HepG2 (cell line): ENCODE results near the gene MEPE. TPM values are rescaled to one million over a fixed set of nuclear protein-coding genes. Genes with fewer than 3 reads are reported as not detected.

Experiments
- ATAC-seq: fragments of 200-7000 bp; cut with Tn5 transposase; 3 replicates; pipeline ENCODE4 v1.9.1; 2020; ENCODE audit warnings: mild to moderate bottlenecking, moderate library complexity
- BruUV-seq: library from RNA; stranded (reverse); fragments of 400-500 nt; replicated peaks from 2 replicates; lab custom pipeline; 2021; lab: Mats Ljungman, UMichigan
- CTCF ChIA-PET: fragments of 300-600 bp; formaldehyde crosslinking; extraction: SDS; loops from one replicate; lab custom pipeline; 2021; ENCODE audit warnings: low total read pairs, inconsistent platforms, low intra/inter-chr PET ratio; lab: Yijun Ruan, JAX
- POLR2A ChIA-PET: fragments of 350-600 bp; sonication (Branson Sonifier 250); formaldehyde crosslinking; loops from one replicate; lab custom pipeline; 2020; ENCODE audit warnings: antibody characterized with exemption, inconsistent platforms; lab: Yijun Ruan, JAX
- DNase-seq: peaks from one replicate; pipeline ENCODE4 v3.0.0-alpha.2; 2015; ENCODE audit warnings: low spot score
- FAIRE-seq: peaks from 3 replicates; lab custom pipeline; 2011; peaks lifted over from hg19 to GRCh38; lab: Jason Lieb, UNC
- H2AFZ ChIP-seq: one replicate; pipeline ENCODE4 v1.6.1; 2011; ENCODE audit warnings: low read length, inconsistent platforms
- H3K27ac ChIP-seq: fragments of 300-600 bp; 3 replicates; pipeline ENCODE4 v1.8.0; 2011; ENCODE audit warnings: mixed run types, mild to moderate bottlenecking, mixed read lengths, low read length, inconsistent platforms; ENCODE audit not compliant: insufficient read depth; ENCODE audit errors: extremely low read length
- H3K27me3 ChIP-seq, 2 experiments: fragments of 200-600 bp in 1 of 2; 2 replicates in 1 of 2; 3 replicates in 1 of 2; pipeline versions ENCODE4 v1.6.0 to v1.8.0; 2011; ENCODE audit warnings: low read length in 2 of 2, mild to moderate bottlenecking in 2 of 2, moderate library complexity in 2 of 2, inconsistent platforms in 1 of 2; ENCODE audit not compliant: insufficient read depth in 2 of 2, control insufficient read depth in 1 of 2
- H3K36me3 ChIP-seq, 2 experiments: fragments of 200-600 bp in 1 of 2; replicated peaks in 1 of 2; 2 replicates in 1 of 2; 3 replicates in 1 of 2; pipeline versions ENCODE4 v1.5.1 to v1.8.0; 2011; ENCODE audit warnings: low read length in 2 of 2, inconsistent platforms in 1 of 2; ENCODE audit not compliant: insufficient read depth in 2 of 2, control insufficient read depth in 1 of 2
- H3K4me1 ChIP-seq: 2 replicates; pipeline ENCODE4 v1.5.1; 2012; ENCODE audit warnings: low read length, inconsistent platforms; ENCODE audit not compliant: insufficient read depth
- H3K4me2 ChIP-seq: 2 replicates; pipeline ENCODE4 v1.6.0; 2011; ENCODE audit warnings: low read depth, low read length, inconsistent platforms
- H3K4me3 ChIP-seq, 3 experiments: fragments of 200-600 bp in 1 of 3; sonication (generic), shearing (Covaris generic) in 1 of 3; replicated peaks in 1 of 3; 2 replicates each; pipeline ENCODE4 v1.5.1; 2011 to 2016; ENCODE audit warnings: low read length in 3 of 3, inconsistent platforms in 2 of 3, low read depth in 2 of 3, mild to moderate bottlenecking in 2 of 3, control low read depth in 1 of 3, mixed read lengths in 1 of 3; ENCODE audit not compliant: insufficient read depth in 1 of 3
- H3K79me2 ChIP-seq: one replicate; pipeline ENCODE4 v1.6.1; 2011; ENCODE audit warnings: low read length, inconsistent platforms; ENCODE audit not compliant: insufficient read depth
- H3K9ac ChIP-seq: 2 replicates; pipeline ENCODE4 v1.6.0; 2011; ENCODE audit warnings: mild to moderate bottlenecking, low read depth, low read length, inconsistent platforms; ENCODE audit not compliant: insufficient read depth
- H3K9me3 ChIP-seq: 2 replicates; pipeline ENCODE4 v1.5.1; 2012; ENCODE audit warnings: mild to moderate bottlenecking, low read length
- H4K20me1 ChIP-seq: 2 replicates; pipeline ENCODE4 v1.6.0; 2011; ENCODE audit warnings: inconsistent platforms, mild to moderate bottlenecking, low read length, moderate library complexity; ENCODE audit not compliant: insufficient read depth
- CREB1 ChIP-seq, 2 experiments: fragments of 450-650 bp in 1 of 2; IDR thresholded peaks; 2 replicates each; pipeline ENCODE4 v1.6.1; 2016 to 2017; ENCODE audit warnings: control low read depth in 1 of 2, mild to moderate bottlenecking in 1 of 2, missing compliant biosample characterization in 1 of 2, missing genetic modification characterization in 1 of 2
- KLF15 ChIP-seq: sonication (generic); formaldehyde crosslinking; IDR thresholded peaks from 2 replicates; pipeline ENCODE4 v1.8.1; 2023; ENCODE audit warnings: borderline replicate concordance, mild to moderate bottlenecking, inconsistent platforms, missing genetic modification reagents, mixed read lengths
- MED8 ChIP-seq: sonication (generic); formaldehyde crosslinking; IDR thresholded peaks from 2 replicates; pipeline ENCODE4 v1.8.1; 2023; ENCODE audit warnings: mild to moderate bottlenecking, missing genetic modification reagents; ENCODE audit not compliant: insufficient replicate concordance
- ZNF350 ChIP-seq: sonication (generic); formaldehyde crosslinking; IDR thresholded peaks from 2 replicates; pipeline ENCODE4 v1.4.0; 2020; ENCODE audit warnings: mild to moderate bottlenecking, low read depth, missing genetic modification reagents, borderline replicate concordance
- ZNF430 ChIP-seq: sonication (generic); formaldehyde crosslinking; IDR thresholded peaks from 2 replicates; pipeline ENCODE4 v1.9.0; 2021; ENCODE audit warnings: mild to moderate bottlenecking, missing genetic modification reagents
- WGBS: methylation state at CpG from one replicate; pipeline ENCODE4 v1.1.6; 2017; ENCODE audit warnings: low lambda C conversion rate; 5-methylcytosine and 5-hydroxymethylcytosine counted together
- in situ Hi-C: cut with HindIII; loops from 2 replicates; pipeline ENCODE4 v1.10.0; 2017; ENCODE audit warnings: low pct_unique_long_range_greater_than_20kb; ENCODE audit not compliant: extremely low pct_ligation_motif_present
- intact Hi-C: fragments of 100-400 bp; cut with micrococcal nuclease; formaldehyde crosslinking; loops from one replicate; pipeline ENCODE4 v1.10.0; 2022; ENCODE audit not compliant: unreplicated experiment
- polyA plus RNA-seq, 8 experiments: library from polyadenylated mRNA; depleted of rRNA in 3 of 8; stranded (reverse) in 7 of 8; unstranded in 1 of 8; fragments of >200 nt; fragmentation: Illumina TruSeq in 4 of 8; extraction: Trizol in 4 of 8; gene quantifications; 2 replicates each; pipeline versions ENCODE4 v1.2.1 to v1.2.3, GENCODE V29; 2011 to 2016; ENCODE audit warnings: low read depth in 4 of 8, missing spikeins in 1 of 8, mixed read lengths in 1 of 8; ENCODE audit not compliant: insufficient read depth in 1 of 8
- total RNA-seq, 5 experiments: library from RNA; depleted of rRNA; stranded (reverse); fragments of >200 nt; fragmentation: Illumina TruSeq; extraction: Trizol; gene quantifications; 2 replicates each; pipeline ENCODE4 v1.2.3, GENCODE V29; 2016; ENCODE audit warnings: low read depth in 1 of 5
- TF ChIP-seq, protein P1 (sequence below): sonication (generic); formaldehyde crosslinking; IDR thresholded peaks from 2 replicates; pipeline ENCODE4 v1.5.1; 2020; ENCODE audit warnings: mild to moderate bottlenecking, missing genetic modification reagents
- TF ChIP-seq, protein P2 (sequence below): sonication (generic); formaldehyde crosslinking; IDR thresholded peaks from 2 replicates; pipeline ENCODE4 v1.4.0; 2020; ENCODE audit warnings: missing genetic modification reagents, mild to moderate bottlenecking, borderline replicate concordance

The MEPE gene
- total and polyA plus RNA-seq, 2 of the 13 experiments (the other 11 are each of a cell fraction or from before 2014, with no cell fraction given), result 0.04 TPM; not detected in 1

DNA sequence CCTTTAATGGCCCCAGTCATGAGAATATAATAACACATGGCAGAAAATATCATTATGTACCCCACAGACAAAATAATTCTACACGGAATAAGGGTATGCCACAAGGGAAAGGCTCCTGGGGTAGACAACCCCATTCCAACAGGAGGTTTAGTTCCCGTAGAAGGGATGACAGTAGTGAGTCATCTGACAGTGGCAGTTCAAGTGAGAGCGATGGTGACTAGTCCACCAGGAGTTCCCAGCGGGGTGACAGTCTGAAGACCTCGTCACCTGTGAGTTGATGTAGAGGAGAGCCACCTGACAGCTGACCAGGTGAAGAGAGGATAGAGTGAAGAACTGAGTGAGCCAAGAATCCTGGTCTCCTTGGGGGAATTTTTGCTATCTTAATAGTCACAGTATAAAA is 13.5 kb downstream of the MEPE start:
- Histone ChIP-seq H3K4me2 (no peak overlapping the region), H3K4me3 (no peak overlapping the region), H2AFZ (no peak overlapping the region), H3K27ac (no peak overlapping the region), H3K27me3 (peaks cover 0 to 29% of the 10 kb centered on the region in 2 experiments; a peak in 2 of 5 replicates), H3K79me2 (no peaks in the 10 kb centered on the region), H3K36me3 (no peaks in the 10 kb centered on the region), H3K4me1 (peaks cover 15% of the 10 kb centered on the region), H3K9me3 (no peaks in the 10 kb centered on the region), H3K9ac (no peak overlapping the region), H4K20me1 (no peaks in the 10 kb centered on the region)
- TF ChIP-seq, protein P1, sequence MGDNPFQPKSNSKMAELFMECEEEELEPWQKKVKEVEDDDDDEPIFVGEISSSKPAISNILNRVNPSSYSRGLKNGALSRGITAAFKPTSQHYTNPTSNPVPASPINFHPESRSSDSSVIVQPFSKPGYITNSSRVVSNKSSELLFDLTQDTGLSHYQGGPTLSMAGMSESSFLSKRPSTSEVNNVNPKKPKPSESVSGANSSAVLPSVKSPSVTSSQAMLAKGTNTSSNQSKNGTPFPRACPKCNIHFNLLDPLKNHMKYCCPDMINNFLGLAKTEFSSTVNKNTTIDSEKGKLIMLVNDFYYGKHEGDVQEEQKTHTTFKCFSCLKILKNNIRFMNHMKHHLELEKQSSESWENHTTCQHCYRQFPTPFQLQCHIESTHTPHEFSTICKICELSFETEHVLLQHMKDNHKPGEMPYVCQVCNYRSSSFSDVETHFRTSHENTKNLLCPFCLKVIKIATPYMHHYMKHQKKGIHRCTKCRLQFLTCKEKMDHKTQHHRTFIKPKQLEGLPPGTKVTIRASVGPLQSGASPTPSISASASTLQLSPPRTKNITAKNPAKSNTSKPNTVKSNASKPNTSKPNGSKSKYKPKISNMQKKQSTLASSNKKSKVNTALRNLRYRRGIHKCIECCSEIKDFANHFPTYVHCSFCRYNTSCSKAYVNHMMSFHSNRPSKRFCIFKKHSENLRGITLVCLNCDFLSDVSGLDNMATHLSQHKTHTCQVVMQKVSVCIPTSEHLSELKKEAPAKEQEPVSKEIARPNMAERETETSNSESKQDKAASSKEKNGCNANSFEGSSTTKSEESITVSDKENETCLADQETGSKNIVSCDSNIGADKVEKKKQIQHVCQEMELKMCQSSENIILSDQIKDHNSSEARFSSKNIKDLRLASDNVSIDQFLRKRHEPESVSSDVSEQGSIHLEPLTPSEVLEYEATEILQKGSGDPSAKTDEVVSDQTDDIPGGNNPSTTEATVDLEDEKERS, result no peak
- no peak for TF ChIP-seq KLF15 (CRISPR knock-in tag)
- TF ChIP-seq, protein P2, sequence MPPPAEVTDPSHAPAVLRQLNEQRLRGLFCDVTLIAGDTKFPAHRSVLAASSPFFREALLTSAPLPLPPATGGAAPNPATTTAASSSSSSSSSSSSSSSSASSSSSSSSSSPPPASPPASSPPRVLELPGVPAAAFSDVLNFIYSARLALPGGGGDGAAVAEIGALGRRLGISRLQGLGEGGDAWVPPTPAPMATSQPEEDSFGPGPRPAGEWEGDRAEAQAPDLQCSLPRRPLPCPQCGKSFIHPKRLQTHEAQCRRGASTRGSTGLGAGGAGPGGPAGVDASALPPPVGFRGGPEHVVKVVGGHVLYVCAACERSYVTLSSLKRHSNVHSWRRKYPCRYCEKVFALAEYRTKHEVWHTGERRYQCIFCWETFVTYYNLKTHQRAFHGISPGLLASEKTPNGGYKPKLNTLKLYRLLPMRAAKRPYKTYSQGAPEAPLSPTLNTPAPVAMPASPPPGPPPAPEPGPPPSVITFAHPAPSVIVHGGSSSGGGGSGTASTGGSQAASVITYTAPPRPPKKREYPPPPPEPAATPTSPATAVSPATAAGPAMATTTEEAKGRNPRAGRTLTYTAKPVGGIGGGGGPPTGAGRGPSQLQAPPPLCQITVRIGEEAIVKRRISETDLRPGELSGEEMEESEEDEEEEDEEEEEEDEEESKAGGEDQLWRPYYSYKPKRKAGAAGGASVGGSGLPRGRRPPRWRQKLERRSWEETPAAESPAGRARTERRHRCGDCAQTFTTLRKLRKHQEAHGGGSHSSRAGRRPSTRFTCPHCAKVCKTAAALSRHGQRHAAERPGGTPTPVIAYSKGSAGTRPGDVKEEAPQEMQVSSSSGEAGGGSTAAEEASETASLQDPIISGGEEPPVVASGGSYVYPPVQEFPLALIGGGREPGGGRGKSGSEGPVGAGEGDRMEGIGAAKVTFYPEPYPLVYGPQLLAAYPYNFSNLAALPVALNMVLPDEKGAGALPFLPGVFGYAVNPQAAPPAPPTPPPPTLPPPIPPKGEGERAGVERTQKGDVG (CRISPR knock-in tag), result no peak
- TF ChIP-seq MED8 (CRISPR knock-in tag), result no peak
- TF ChIP-seq ZNF430 (CRISPR knock-in tag), result no peak
- TF ChIP-seq CREB1 (IDR thresholded peaks at IDR 0.05), result peak; percentile 14; the same call in 1 of the 2 replicates
- no peak for TF ChIP-seq CREB1 (CRISPR knock-in tag; IDR thresholded peaks at IDR 0.05)
- TF ChIP-seq ZNF350 (CRISPR knock-in tag), result no peak
- 16% methylated on average over 5 of the region's 5 CpGs for WGBS
- POLR2A ChIA-PET, result no interaction called here
- DNase-seq, result no peak
- intact Hi-C loops, result loop anchor here (5.0 kb wide), 1 partner anchor 304 kb away; no protein-coding TSS in a partner anchor
- no TSS peak for BruUV-seq
- CTCF ChIA-PET, result no interaction called here
- ATAC-seq, result no peak
- no peak for FAIRE-seq
- in situ Hi-C loops, result loop anchor here (10.0 to 25.0 kb wide), 2 partner anchors 301 to 584 kb away; no protein-coding TSS in a partner anchor
